Hepatocyte (in vitro differentiated cells): ENCODE results near the gene PLPP6. TPM values are rescaled to one million over a fixed set of nuclear protein-coding genes. Genes with fewer than 3 reads are reported as not detected.

Source experiments
- DNase-seq: peaks from one replicate; pipeline ENCODE4 v3.0.0-alpha.2; 2016; ENCODE audit warnings: low spot score
- H2AFZ ChIP-seq: fragments of 200-600 bp; sonication (generic); 2 replicates; pipeline ENCODE4 v1.6.0; 2016; ENCODE audit warnings: antibody characterized with exemption, mild to moderate bottlenecking
- H3K27ac ChIP-seq: fragments of 200-600 bp; sonication (generic); 2 replicates; pipeline ENCODE4 v1.5.1; 2016; ENCODE audit warnings: mild to moderate bottlenecking
- H3K27me3 ChIP-seq: fragments of 200-600 bp; sonication (generic); 2 replicates; pipeline ENCODE4 v1.6.1; 2016
- H3K36me3 ChIP-seq: fragments of 200-600 bp; sonication (generic); replicated peaks from 2 replicates; pipeline ENCODE4 v1.5.1; 2016; ENCODE audit warnings: low read depth; ENCODE audit not compliant: insufficient read depth
- H3K4me1 ChIP-seq: fragments of 200-600 bp; sonication (generic); 2 replicates; pipeline ENCODE4 v1.5.1; 2016; ENCODE audit warnings: mild to moderate bottlenecking, moderate library complexity; ENCODE audit not compliant: insufficient read depth
- H3K4me2 ChIP-seq: fragments of 200-600 bp; sonication (generic); 2 replicates; pipeline ENCODE4 v1.6.0; 2016
- H3K4me3 ChIP-seq: fragments of 200-600 bp; sonication (generic); 2 replicates; pipeline ENCODE4 v1.5.1; 2016; ENCODE audit warnings: mild to moderate bottlenecking
- H3K79me2 ChIP-seq: fragments of 200-600 bp; sonication (generic); 2 replicates; pipeline ENCODE4 v1.6.0; 2017; ENCODE audit warnings: mild to moderate bottlenecking
- H3K9me2 ChIP-seq: fragments of 200-600 bp; sonication (generic); replicated peaks from 2 replicates; pipeline ENCODE4 v1.6.0; 2017; ENCODE audit warnings: mild to moderate bottlenecking; ENCODE audit not compliant: insufficient read depth
- H3K9me3 ChIP-seq: fragments of 200-600 bp; sonication (generic); 2 replicates; pipeline ENCODE4 v1.5.1; 2016; ENCODE audit warnings: low read depth, mild to moderate bottlenecking
- H4K20me1 ChIP-seq: fragments of 200-600 bp; sonication (generic); 2 replicates; pipeline ENCODE4 v1.6.0; 2016; ENCODE audit warnings: mild to moderate bottlenecking; ENCODE audit not compliant: insufficient read depth, poor library complexity, severe bottlenecking
- CTCF ChIP-seq: fragments of 200-600 bp; sonication (generic); IDR thresholded peaks from 2 replicates; pipeline ENCODE4 v1.5.1; 2016; ENCODE audit warnings: antibody characterized with exemption, mild to moderate bottlenecking; ENCODE audit not compliant: poor library complexity
- EZH2 ChIP-seq: fragments of 200-600 bp; sonication (generic); IDR thresholded peaks from 2 replicates; pipeline ENCODE4 v1.6.1; 2016; ENCODE audit warnings: antibody characterized with exemption, mild to moderate bottlenecking, borderline replicate concordance
- EZH2phosphoT487 ChIP-seq: fragments of 200-600 bp; sonication (generic); IDR thresholded peaks from one replicate; pipeline ENCODE4 v1.6.1; 2018; ENCODE audit warnings: antibody characterized with exemption, mild to moderate bottlenecking, low read depth, moderate library complexity; ENCODE audit not compliant: unreplicated experiment, severe bottlenecking
- WGBS: methylation state at CpG from one replicate; pipeline ENCODE4 v1.1.6; 2016; ENCODE audit warnings: low lambda C conversion rate; ENCODE audit errors: missing lambda C conversion rate; 5-methylcytosine and 5-hydroxymethylcytosine counted together
- polyA plus RNA-seq: library from polyadenylated mRNA; unstranded; fragments of >200 nt; fragmentation: Nextera tagmentation; extraction: Ambion mirVana; gene quantifications from 2 replicates; pipeline ENCODE4 v1.2.1, GENCODE V29; 2016
- total RNA-seq: library from RNA; depleted of rRNA; stranded (reverse); fragments of >200 nt; gene quantifications from 2 replicates; pipeline ENCODE4 v1.2.3, GENCODE V29; 2014

PLPP6 gene
- total and polyA plus RNA-seq, 2 experiments from 2014 or later = 19.6 to 32.1 TPM

- H3K4me1 ChIP-seq = peaks cover 4% of the 10 kb centered on the region
- DNase-seq = no peak
- no peaks in the 10 kb centered on the region for H3K9me3 ChIP-seq
- H4K20me1 ChIP-seq = no peaks in the 10 kb centered on the region
- no peaks in the 10 kb centered on the region for H3K36me3 ChIP-seq
- H3K9me2 ChIP-seq = no peaks in the 10 kb centered on the region
- TF ChIP-seq EZH2 (no peak), EZH2phosphoT487 (no peak), CTCF (no peak)
- no peak overlapping the region for H3K27ac ChIP-seq
- H3K4me3 ChIP-seq = no peak overlapping the region
- H3K4me2 ChIP-seq = no peak overlapping the region
- H2AFZ ChIP-seq = no peak overlapping the region
- H3K27me3 ChIP-seq = no peaks in the 10 kb centered on the region
- peaks cover 2% of the 10 kb centered on the region for H3K79me2 ChIP-seq
Measured at GRCh38 chr9:4669890-4670289, 7.8 kb downstream of the PLPP6 start.

GRCh38 chr9:4670591-4670990 lies 8.5 kb downstream of the PLPP6 start:
- H2AFZ ChIP-seq = no peak overlapping the region

GRCh38 chr9:4671737-4672136 lies 9.6 kb downstream of the PLPP6 start:
- H3K9me2 ChIP-seq = no peaks in the 10 kb centered on the region
- H2AFZ ChIP-seq = no peak overlapping the region
- DNase-seq = no peak
- H4K20me1 ChIP-seq = no peaks in the 10 kb centered on the region
- no peak overlapping the region for H3K4me2 ChIP-seq
- H3K27ac ChIP-seq = no peak overlapping the region
- H3K79me2 ChIP-seq = no peaks in the 10 kb centered on the region
- no peaks in the 10 kb centered on the region for H3K4me1 ChIP-seq
- H3K27me3 ChIP-seq = no peaks in the 10 kb centered on the region
- no peaks in the 10 kb centered on the region for H3K9me3 ChIP-seq
- WGBS = 100% methylated on average over 1 of the region's 1 CpG
- no peak for TF ChIP-seq CTCF
- no peak for TF ChIP-seq EZH2phosphoT487
- no peak for TF ChIP-seq EZH2
- H3K4me3 ChIP-seq = no peak overlapping the region
- no peaks in the 10 kb centered on the region for H3K36me3 ChIP-seq

More at GRCh38 chr9:4670591-4670990, 8.5 kb downstream of the PLPP6 start:
- Histone ChIP-seq H3K4me2 (no peak overlapping the region), H3K27ac (no peak overlapping the region), H4K20me1 (no peaks in the 10 kb centered on the region), H3K9me3 (no peaks in the 10 kb centered on the region), H3K9me2 (no peaks in the 10 kb centered on the region), H3K27me3 (no peaks in the 10 kb centered on the region), H3K36me3 (no peaks in the 10 kb centered on the region), H3K79me2 (no peaks in the 10 kb centered on the region), H3K4me3 (no peak overlapping the region), H3K4me1 (no peaks in the 10 kb centered on the region)
- 91% methylated on average over 3 of the region's 3 CpGs for WGBS
- TF ChIP-seq EZH2 (no peak), EZH2phosphoT487 (no peak), CTCF (no peak)
- DNase-seq = no peak

- peaks cover 13% of the 10 kb centered on the region for H3K4me1 ChIP-seq
- peak overlapping the region; percentile 18 for H3K27ac ChIP-seq
- no peak for TF ChIP-seq CTCF
- no peaks in the 10 kb centered on the region for H3K36me3 ChIP-seq
- H3K4me2 ChIP-seq = no peak overlapping the region
- no peaks in the 10 kb centered on the region for H4K20me1 ChIP-seq
- no peaks in the 10 kb centered on the region for H3K9me3 ChIP-seq
- no peaks in the 10 kb centered on the region for H3K27me3 ChIP-seq
- H3K4me3 ChIP-seq = no peak overlapping the region
- no peaks in the 10 kb centered on the region for H3K79me2 ChIP-seq
- H3K9me2 ChIP-seq = no peaks in the 10 kb centered on the region
- H2AFZ ChIP-seq = no peak overlapping the region
- peak; percentile 65 for DNase-seq
Measured at GRCh38 chr9:4674783-4675182, 12.7 kb downstream of the PLPP6 start.
